ENCODE data around the gene HSD17B12. TPM values are rescaled to one million over a fixed set of nuclear protein-coding genes. Genes with fewer than 3 reads are reported as not detected.

Gene HSD17B12
- total RNA-seq, 2 donors from 2014 or later = 39.7 to 42.8 TPM

- no peak for ATAC-seq
- Histone ChIP-seq H3K36me3 (replicated peaks in 1 of 2; ENCODE audit: insufficient read depth in 1 of 2, low read depth in 2 of 2) (no peaks in the 10 kb centered on the region), H3K4me1 (no peaks in the 10 kb centered on the region), H3K27me3 (no peaks in the 10 kb centered on the region), H3K4me3 (no peak overlapping the region), H3K9me3 (no peaks in the 10 kb centered on the region), H3K27ac (no peak overlapping the region)
- 82 to 89% methylated on average over 3 of the region's 3 CpGs for WGBS, 2 donors
- intact Hi-C loops (cut with DNase I) = no loop called here
- no peak for TF ChIP-seq POLR2A (IDR thresholded peaks at IDR 0.05)
- no peak for TF ChIP-seq CTCF (IDR thresholded peaks at IDR 0.05)
- no peak for DNase-seq
Observed at GRCh38 chr11:43746670-43747069, 66.1 kb downstream of the HSD17B12 start.

- Histone ChIP-seq H3K36me3 (replicated peaks in 1 of 2; ENCODE audit: insufficient read depth in 1 of 2, low read depth in 2 of 2) (no peaks in the 10 kb centered on the region), H3K9me3 (no peaks in the 10 kb centered on the region), H3K4me1 (no peaks in the 10 kb centered on the region), H3K27ac (no peak overlapping the region), H3K4me3 (no peak overlapping the region), H3K27me3 (no peaks in the 10 kb centered on the region)
- WGBS, 2 donors = 82 to 87% methylated on average over 7 of the region's 7 CpGs
- ATAC-seq (no peak), DNase-seq (no peak)
- intact Hi-C loops (cut with DNase I) = no loop called here
- TF ChIP-seq CTCF (IDR thresholded peaks at IDR 0.05) (no peak), POLR2A (IDR thresholded peaks at IDR 0.05) (no peak)
Observed at GRCh38 chr11:43747130-43747802, 66.7 kb downstream of the HSD17B12 start.

GRCh38 chr11:43748095-43748494 lies 67.6 kb downstream of the HSD17B12 start:
- TF ChIP-seq POLR2A (IDR thresholded peaks at IDR 0.05) = no peak
- no peak for TF ChIP-seq CTCF (IDR thresholded peaks at IDR 0.05)
- no peak overlapping the region for H3K27ac ChIP-seq
- 91 to 98% methylated on average over 2 of the region's 2 CpGs for WGBS, 2 donors
- H3K9me3 ChIP-seq = no peaks in the 10 kb centered on the region
- H3K4me1 ChIP-seq = no peaks in the 10 kb centered on the region
- no peak for DNase-seq
- no peaks in the 10 kb centered on the region for H3K36me3 ChIP-seq (replicated peaks in 1 of 2; ENCODE audit: insufficient read depth in 1 of 2, low read depth in 2 of 2)
- no peak overlapping the region for H3K4me3 ChIP-seq
- no peak for ATAC-seq
- intact Hi-C loops (cut with DNase I) = no loop called here
- H3K27me3 ChIP-seq = no peaks in the 10 kb centered on the region

GRCh38 chr11:43751726-43752125 lies 71.2 kb downstream of the HSD17B12 start:
- no peak for ATAC-seq
- H3K9me3 ChIP-seq = no peaks in the 10 kb centered on the region
- DNase-seq = no peak
- H3K36me3 ChIP-seq (replicated peaks in 1 of 2; ENCODE audit: insufficient read depth in 1 of 2, low read depth in 2 of 2) = peaks cover 0 to 4% of the 10 kb centered on the region in 2 donors
- H3K4me1 ChIP-seq = no peaks in the 10 kb centered on the region
- no peak overlapping the region for H3K27ac ChIP-seq
- H3K27me3 ChIP-seq = no peaks in the 10 kb centered on the region
- TF ChIP-seq CTCF (IDR thresholded peaks at IDR 0.05) (no peak), POLR2A (IDR thresholded peaks at IDR 0.05) (no peak)
- H3K4me3 ChIP-seq = no peak overlapping the region
- intact Hi-C loops (cut with DNase I) = no loop called here
- WGBS, 2 donors = 80 to 92% methylated on average over 4 of the region's 4 CpGs

GRCh38 chr11:43756575-43756974 lies 76.0 kb downstream of the HSD17B12 start:
- intact Hi-C loops (cut with DNase I) = no loop called here
- 92 to 94% methylated on average over 3 of the region's 3 CpGs for WGBS, 2 donors
- ATAC-seq = no peak

More at GRCh38 chr11:43756575-43756974, 76.0 kb downstream of the HSD17B12 start:
- Histone ChIP-seq H3K4me1 (no peaks in the 10 kb centered on the region), H3K4me3 (no peak overlapping the region), H3K27ac (no peak overlapping the region), H3K9me3 (no peaks in the 10 kb centered on the region), H3K27me3 (no peaks in the 10 kb centered on the region), H3K36me3 (replicated peaks in 1 of 2; ENCODE audit: insufficient read depth in 1 of 2, low read depth in 2 of 2) (peaks cover 0 to 4% of the 10 kb centered on the region in 2 donors)
- TF ChIP-seq POLR2A (IDR thresholded peaks at IDR 0.05) (no peak), CTCF (IDR thresholded peaks at IDR 0.05) (no peak)
- no peak for DNase-seq
